H1 (cell line): ENCODE data around the gene CEP72. TPM values are rescaled to one million over a fixed set of nuclear protein-coding genes. Genes with fewer than 3 reads are reported as not detected.

Experiments
- CTCF ChIA-PET: fragments of 300-600 bp; sonication (Branson Sonifier 250); formaldehyde crosslinking; loops from one replicate; lab custom pipeline; 2021; ENCODE audit not compliant: partially characterized antibody; lab: Charles Lee
- POLR2A ChIA-PET: fragments of 300-600 bp; sonication (Branson Sonifier 250); formaldehyde crosslinking; loops from one replicate; lab custom pipeline; 2021; ENCODE audit warnings: inconsistent platforms; ENCODE audit not compliant: partially characterized antibody; lab: Charles Lee
- DNase-seq, 2 experiments: peaks; one replicate each; pipeline versions ENCODE4 v3.0.0 to v3.0.0-alpha.2; 2010 to 2022; ENCODE audit warnings: low spot score in 2 of 2, low read depth in 1 of 2, mixed read lengths in 1 of 2
- FAIRE-seq: peaks from 2 replicates; lab custom pipeline; 2011; peaks lifted over from hg19 to GRCh38; lab: Jason Lieb, UNC
- H2AFZ ChIP-seq: 2 replicates; pipeline ENCODE4 v1.8.1; 2012; ENCODE audit warnings: low read length, inconsistent platforms
- H2AK5ac ChIP-seq: 2 replicates; pipeline ENCODE4 v1.6.1; 2013; ENCODE audit warnings: low read depth, low read length
- H2BK120ac ChIP-seq: replicated peaks from 2 replicates; pipeline ENCODE3; 2013; ENCODE audit warnings: low read depth, low read length, inconsistent platforms
- H2BK12ac ChIP-seq: 2 replicates; pipeline ENCODE4 v1.6.1; 2013; ENCODE audit warnings: low read depth, low read length
- H2BK15ac ChIP-seq: 2 replicates; pipeline ENCODE4 v1.6.1; 2013; ENCODE audit warnings: low read length
- H2BK20ac ChIP-seq: 2 replicates; pipeline ENCODE4 v1.6.1; 2013; ENCODE audit warnings: low read length
- H2BK5ac ChIP-seq: 2 replicates; pipeline ENCODE4 v1.6.1; 2013; ENCODE audit warnings: low read depth, low read length
- H3K14ac ChIP-seq: 2 replicates; pipeline ENCODE4 v1.6.1; 2013; ENCODE audit warnings: inconsistent platforms; ENCODE audit not compliant: insufficient read length
- H3K18ac ChIP-seq: 2 replicates; pipeline ENCODE4 v1.6.1; 2013; ENCODE audit warnings: low read length; ENCODE audit errors: extremely low read depth
- H3K23ac ChIP-seq: 2 replicates; pipeline ENCODE4 v1.6.1; 2013; ENCODE audit warnings: inconsistent platforms; ENCODE audit not compliant: insufficient read length
- H3K23me2 ChIP-seq: 2 replicates; pipeline ENCODE4 v1.6.1; 2013; ENCODE audit warnings: low read depth, low read length
- H3K27ac ChIP-seq: 2 replicates; pipeline ENCODE4 v1.6.1; 2011; ENCODE audit warnings: low read depth, low read length, inconsistent platforms
- H3K27me3 ChIP-seq, 4 experiments: replicated peaks in 1 of 4; 1 replicate in 1 of 4; 2 replicates in 3 of 4; pipeline versions ENCODE4 v1.6.1 to v1.8.1; 2011 to 2013; ENCODE audit warnings: low read length in 3 of 4, mild to moderate bottlenecking in 3 of 4, inconsistent platforms in 2 of 4, mixed read lengths in 2 of 4, moderate library complexity in 1 of 4; ENCODE audit not compliant: control insufficient read depth in 3 of 4, insufficient read depth in 3 of 4; ENCODE audit errors: extremely low read depth in 1 of 4
- H3K36me3 ChIP-seq, 4 experiments: 2 replicates each; pipeline versions ENCODE4 v1.6.1 to v1.8.1; 2011 to 2013; ENCODE audit warnings: mild to moderate bottlenecking in 4 of 4, low read length in 3 of 4, moderate library complexity in 2 of 4, control low read depth in 1 of 4, inconsistent platforms in 1 of 4; ENCODE audit not compliant: insufficient read depth in 4 of 4, control insufficient read depth in 2 of 4
- H3K4ac ChIP-seq: replicated peaks from 2 replicates; pipeline ENCODE3; 2013; ENCODE audit warnings: low read length, low read depth, mixed read lengths, inconsistent platforms; ENCODE audit not compliant: insufficient read length
- H3K4me1 ChIP-seq, 4 experiments: replicated peaks in 1 of 4; 1 replicate in 1 of 4; 2 replicates in 3 of 4; pipeline versions ENCODE4 v1.6.1 to v1.8.1; 2011 to 2013; ENCODE audit warnings: low read length in 3 of 4, inconsistent platforms in 2 of 4, mixed read lengths in 1 of 4; ENCODE audit not compliant: insufficient read depth in 4 of 4, control insufficient read depth in 3 of 4
- H3K4me2 ChIP-seq, 2 experiments: 2 replicates each; pipeline versions ENCODE4 v1.6.1 to v1.8.1; 2011 to 2013; ENCODE audit warnings: low read depth in 2 of 2, low read length in 2 of 2, control low read depth in 1 of 2, inconsistent platforms in 1 of 2, mild to moderate bottlenecking in 1 of 2; ENCODE audit not compliant: insufficient read depth in 1 of 2
- H3K4me3 ChIP-seq, 4 experiments: fragments of 200-600, 300-600 bp in 1 of 4; sonication (generic), shearing (Covaris generic), sonication (Bioruptor Twin) in 1 of 4; 2 replicates each; pipeline versions ENCODE4 v1.5.1 to v1.8.1; 2011 to 2016; ENCODE audit warnings: low read length in 4 of 4, low read depth in 3 of 4, control low read depth in 2 of 4, inconsistent platforms in 2 of 4, mild to moderate bottlenecking in 2 of 4, mixed read lengths in 1 of 4, moderate library complexity in 1 of 4; ENCODE audit not compliant: insufficient read depth in 2 of 4; ENCODE audit errors: extremely low read depth in 1 of 4
- H3K56ac ChIP-seq: replicated peaks from 2 replicates; pipeline ENCODE3; 2013; ENCODE audit warnings: low read depth, mild to moderate bottlenecking, mixed read lengths, low read length, inconsistent platforms; ENCODE audit not compliant: insufficient read length
- H3K79me1 ChIP-seq: 2 replicates; pipeline ENCODE4 v1.6.1; 2013; ENCODE audit warnings: low read depth, low read length, control low read depth
- H3K79me2 ChIP-seq, 2 experiments: 2 replicates each; pipeline versions ENCODE4 v1.6.1 to v1.8.1; 2012 to 2013; ENCODE audit warnings: low read length in 2 of 2, mild to moderate bottlenecking in 2 of 2, inconsistent platforms in 1 of 2; ENCODE audit not compliant: insufficient read depth in 2 of 2, control insufficient read depth in 1 of 2
- H3K9ac ChIP-seq, 4 experiments: replicated peaks in 1 of 4; 1 replicate in 1 of 4; 2 replicates in 3 of 4; pipeline versions ENCODE4 v1.6.1 to v1.8.1; 2011 to 2013; ENCODE audit warnings: low read depth in 3 of 4, low read length in 3 of 4, control low read depth in 2 of 4, mild to moderate bottlenecking in 2 of 4, moderate library complexity in 2 of 4, inconsistent platforms in 1 of 4; ENCODE audit errors: extremely low read depth in 1 of 4
- H3K9me3 ChIP-seq, 2 experiments: 2 replicates each; pipeline versions ENCODE4 v1.6.1 to v1.8.1; 2012 to 2013; ENCODE audit warnings: mild to moderate bottlenecking in 2 of 2, moderate library complexity in 2 of 2, control low read depth in 1 of 2, inconsistent platforms in 1 of 2, low read depth in 1 of 2, low read length in 1 of 2, mixed read lengths in 1 of 2; ENCODE audit not compliant: insufficient read depth in 2 of 2
- H4K20me1 ChIP-seq, 2 experiments: replicated peaks in 1 of 2; 2 replicates each; pipeline versions ENCODE3 to v1.8.1; 2011 to 2013; ENCODE audit warnings: inconsistent platforms in 2 of 2, low read length in 2 of 2, mild to moderate bottlenecking in 1 of 2; ENCODE audit not compliant: insufficient read depth in 2 of 2, control insufficient read depth in 1 of 2
- H4K5ac ChIP-seq: 2 replicates; pipeline ENCODE4 v1.6.1; 2013; ENCODE audit warnings: low read length, low read depth, mixed read lengths, inconsistent platforms; ENCODE audit not compliant: insufficient read length
- H4K8ac ChIP-seq: 2 replicates; pipeline ENCODE4 v1.8.0; 2013; ENCODE audit warnings: mild to moderate bottlenecking, moderate library complexity, low read length, inconsistent platforms; ENCODE audit not compliant: insufficient read depth; ENCODE audit errors: extremely low read depth
- H4K91ac ChIP-seq: replicated peaks from 2 replicates; pipeline ENCODE3; 2013; ENCODE audit warnings: low read length, mixed read lengths, inconsistent platforms; ENCODE audit not compliant: insufficient read length
- CBX5 ChIP-seq: fragments of 300-800, 300-1000 bp; sonication (generic); IDR thresholded peaks from 2 replicates; pipeline ENCODE4 v1.7.1; 2016; ENCODE audit warnings: antibody characterized with exemption, low read length, low read depth
- CBX8 ChIP-seq: fragments of 300-800, 300-1000 bp; sonication (generic); IDR thresholded peaks from 2 replicates; pipeline ENCODE4 v1.7.1; 2016; ENCODE audit warnings: low read depth, low read length, borderline replicate concordance
- CHD2 ChIP-seq: IDR thresholded peaks from 2 replicates; pipeline ENCODE4 v1.6.1; 2012; ENCODE audit warnings: low read length, improper control_type of control experiment
- CREB1 ChIP-seq: IDR thresholded peaks from 2 replicates; pipeline ENCODE4 v1.6.1; 2012; ENCODE audit warnings: inconsistent platforms
- CTBP2 ChIP-seq: IDR thresholded peaks from 2 replicates; pipeline ENCODE4 v1.7.0; 2011; ENCODE audit warnings: borderline replicate concordance, mild to moderate bottlenecking, moderate library complexity, mixed read lengths, low read length; ENCODE audit not compliant: insufficient read depth, insufficient read length
- EGR1 ChIP-seq: IDR thresholded peaks from 2 replicates; pipeline ENCODE4 v1.6.1; 2011; ENCODE audit warnings: low read depth, low read length, borderline replicate concordance
- RNF2 ChIP-seq: fragments of 200-900, 300-1000 bp; sonication (generic); IDR thresholded peaks from 2 replicates; pipeline ENCODE4 v1.7.1; 2016; ENCODE audit warnings: borderline replicate concordance, low read depth, mild to moderate bottlenecking, antibody characterized with exemption, low read length; ENCODE audit not compliant: poor library complexity, severe bottlenecking; ENCODE audit errors: missing control alignments
- TAF7 ChIP-seq: optimal IDR thresholded peaks from 2 replicates; pipeline ENCODE3; 2011; ENCODE audit warnings: low read depth, mild to moderate bottlenecking, inconsistent platforms, low read length, moderate library complexity, borderline replicate concordance
- WGBS, 2 experiments: shearing (Covaris generic) in 1 of 2; methylation state at CpG; one replicate each; pipeline versions ENCODE4 v1.1.6 to v1.1.7; 2013 to 2015; ENCODE audit warnings: low lambda C conversion rate in 2 of 2, mixed read lengths in 2 of 2, inconsistent platforms in 1 of 2, low coverage in 1 of 2, missing lambda C conversion rate in 1 of 2; ENCODE audit not compliant: insufficient replicate concordance in 2 of 2, insufficient coverage in 1 of 2, insufficient read length in 1 of 2; ENCODE audit errors: extremely low coverage in 1 of 2, missing lambda C conversion rate in 1 of 2; 5-methylcytosine and 5-hydroxymethylcytosine counted together
- polyA plus RNA-seq, 7 experiments: library from polyadenylated mRNA; depleted of rRNA in 3 of 7; stranded (reverse) in 5 of 7; unstranded in 2 of 7; fragments of >200 nt in 5 of 7; fragments of 200-250 nt in 2 of 7; gene quantifications; 1 replicate in 5 of 7; 2 replicates in 1 of 7; 4 replicates in 1 of 7; pipeline versions ENCODE4 v1.2.1 to v1.2.3, GENCODE V29; 2011 to 2013; ENCODE audit warnings: missing spikeins in 2 of 7, mixed read lengths in 2 of 7
- total RNA-seq: library from RNA; stranded (reverse); fragmentation: NEBNext Ultra II Directional; extraction: Animal tissue kit (Norgen Biotek cat#: 25700); gene quantifications from 2 replicates; pipeline ENCODE4 v1.2.1, GENCODE V29; 2021

The CEP72 gene
- total and polyA plus RNA-seq, 2 of the 8 experiments (the other 6 are each of a cell fraction or from before 2014, with no cell fraction given), result 13.1 to 19.6 TPM

- Histone ChIP-seq H3K56ac (no peak overlapping the region), H2BK120ac (no peak overlapping the region), H2AFZ (no peak overlapping the region), H3K14ac (no peak overlapping the region), H3K27ac (no peak overlapping the region), H4K5ac (no peak overlapping the region), H3K4me3 (no peak overlapping the region), H3K4me1 (no peaks in the 10 kb centered on the region), H3K79me1 (no peaks in the 10 kb centered on the region), H2BK5ac (no peak overlapping the region), H3K9me3 (peaks cover 4% of the 10 kb centered on the region in 2 experiments; a peak in 3 of 4 replicates), H2BK15ac (no peak overlapping the region), H3K4me2 (no peak overlapping the region), H4K8ac (no peak overlapping the region), H3K27me3 (no peaks in the 10 kb centered on the region), H3K18ac (no peak overlapping the region), H3K23ac (no peak overlapping the region), H2BK12ac (no peak overlapping the region), H4K91ac (no peak overlapping the region), H3K4ac (no peak overlapping the region), H3K36me3 (no peaks in the 10 kb centered on the region), H2BK20ac (no peak overlapping the region), H3K23me2 (no peaks in the 10 kb centered on the region), H2AK5ac (no peak overlapping the region), H3K9ac (no peak overlapping the region), H4K20me1 (no peaks in the 10 kb centered on the region), H3K79me2 (no peaks in the 10 kb centered on the region)
- 98% methylated on average over 13 of the region's 16 CpGs; no CpG with 5 or more reads in 1 of the 2 experiments for WGBS, 2 experiments
- TF ChIP-seq RNF2 (no peak), CTBP2 (no peak), CBX5 (no peak), CHD2 (no peak), TAF7 (no peak), CREB1 (no peak), CBX8 (no peak), EGR1 (no peak)
- CTCF ChIA-PET, result interaction anchor here (1.1 kb wide), 1 partner anchor 42 kb away, joined by 3 read pairs; no protein-coding TSS in a partner anchor
- POLR2A ChIA-PET, result no interaction called here
- DNase-seq (no peak), FAIRE-seq (no peak)
Observed at GRCh38 chr5:573976-574375, 38.2 kb upstream of the CEP72 start.
